Activated CD8-positive, alpha-beta memory T cell treated with anti-CD3 and anti-CD28 coated beads, Interleukin-2, amount 10 ng/mL, durations not matched to agents 7 days and 5 days (primary cell): ENCODE results near the gene DCAF11. TPM values are rescaled to one million over a fixed set of nuclear protein-coding genes. Genes with fewer than 3 reads are reported as not detected.
A peak's percentile ranks its signal among the peaks of the same experiment; 100 is the strongest.

ENCODE experiments used
- ATAC-seq: fragments of 150-1000 bp; cut with Tn5 transposase; one replicate; pipeline ENCODE4 v1.10.0; 2021; ENCODE audit warnings: moderate library complexity
- CTCF ChIA-PET: fragments of 350-600 bp; sonication (Branson Sonifier 250); formaldehyde crosslinking; loops from one replicate; lab custom pipeline; 2021; ENCODE audit warnings: antibody characterized with exemption; lab: Charles Lee
- DNase-seq: peaks from one replicate; pipeline ENCODE4 v3.0.0-alpha.2; 2020
- H3K27ac Mint-ChIP-seq: one replicate; pipeline ENCODE4 v1.8.0; 2021; ENCODE audit warnings: mild to moderate bottlenecking, mixed read lengths
- H3K27me3 Mint-ChIP-seq: one replicate; pipeline ENCODE4 v1.8.0; 2021; ENCODE audit warnings: mixed read lengths
- H3K36me3 Mint-ChIP-seq: one replicate; pipeline ENCODE4 v1.8.0; 2021; ENCODE audit warnings: mild to moderate bottlenecking, mixed read lengths
- H3K4me1 Mint-ChIP-seq: one replicate; pipeline ENCODE4 v1.8.0; 2021; ENCODE audit warnings: mixed read lengths
- H3K4me3 Mint-ChIP-seq: one replicate; pipeline ENCODE4 v1.8.0; 2021; ENCODE audit warnings: mild to moderate bottlenecking, moderate library complexity, mixed read lengths
- H3K9me3 Mint-ChIP-seq: one replicate; pipeline ENCODE4 v1.8.0; 2022; ENCODE audit warnings: low read depth, mixed read lengths
- total RNA-seq, 2 experiments: library from RNA; stranded (reverse); gene quantifications; one replicate each; pipeline ENCODE4 v1.2.3, GENCODE V29; 2021

The DCAF11 gene
- total RNA-seq, 2 experiments from 2014 or later, result 86.3 to 94.4 TPM

DNA sequence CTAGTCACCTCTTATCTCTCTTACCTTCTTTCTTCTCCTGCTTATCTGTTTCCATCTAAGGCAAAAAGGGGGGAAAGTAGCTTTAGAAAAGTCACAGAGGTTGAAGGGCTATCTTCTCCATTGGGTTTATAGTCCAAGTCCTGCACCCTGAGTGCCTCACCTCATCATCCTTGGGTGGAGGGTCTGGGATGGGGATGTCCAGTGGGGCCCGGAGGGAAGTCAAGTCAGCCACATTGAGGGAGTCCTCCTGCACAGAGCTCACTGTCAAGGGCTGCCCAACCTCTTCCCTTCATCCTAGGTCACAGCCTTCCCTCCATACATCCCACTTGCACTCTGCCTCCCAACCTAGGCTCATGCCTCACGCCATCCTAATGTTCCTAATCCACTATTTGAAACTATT lies 30.6 kb downstream of the DCAF11 start:
- Mint-ChIP-seq H3K36me3 (peaks cover 70% of the 10 kb centered on the region), H3K9me3 (no peaks in the 10 kb centered on the region), H3K4me3 (peak overlapping the region; percentile 94), H3K27me3 (no peaks in the 10 kb centered on the region), H3K4me1 (peaks cover 63% of the 10 kb centered on the region), H3K27ac (peak overlapping the region; percentile 99)
- ATAC-seq (no peak), DNase-seq (no peak)
- CTCF ChIA-PET, result interaction anchor here (0.5 to 7.4 kb wide), 4 partner anchors 8 to 166 kb away, joined by 3 to 99 read pairs (median 18); partner anchors contain the start of genes IRF9, LTB4R and PSME1

DNA sequence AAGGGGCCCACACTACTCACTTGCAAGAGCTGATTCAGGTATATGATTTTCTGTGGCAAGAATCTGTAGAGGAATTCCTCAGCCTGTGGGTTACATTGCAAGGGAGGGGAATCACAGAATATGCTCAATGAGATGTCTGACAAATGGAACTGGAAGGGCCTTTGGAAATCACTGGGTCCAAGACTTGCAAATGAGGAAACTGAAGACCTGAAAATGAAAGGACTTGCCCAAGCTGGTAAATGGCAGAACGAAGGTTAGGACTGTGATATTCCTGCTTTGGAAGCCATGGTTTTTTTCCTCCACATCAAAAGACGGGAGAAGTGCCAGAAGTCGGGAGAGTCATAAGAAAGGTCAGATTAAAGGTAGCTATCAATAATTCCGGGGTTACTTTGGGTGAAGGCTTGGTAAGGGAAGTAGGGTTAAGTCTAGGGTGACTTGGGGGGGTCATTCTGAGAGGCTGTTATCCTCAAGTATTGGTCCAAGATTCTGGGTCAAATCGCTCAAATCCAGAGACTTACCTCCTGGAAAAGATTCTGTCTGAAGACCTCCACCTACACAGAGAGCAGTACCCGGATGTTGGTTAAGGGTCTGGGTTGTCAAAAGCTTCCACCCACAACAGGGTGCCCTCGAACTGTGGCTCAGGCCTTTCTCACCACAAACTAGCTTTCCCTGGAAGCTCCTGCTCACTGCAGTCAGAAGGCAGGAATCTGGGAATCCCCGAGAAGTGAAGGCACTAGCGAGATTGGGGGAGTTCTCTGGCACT lies 31.3 kb downstream of the DCAF11 start:
- H3K36me3 Mint-ChIP-seq, result peaks cover 70% of the 10 kb centered on the region

DNA sequence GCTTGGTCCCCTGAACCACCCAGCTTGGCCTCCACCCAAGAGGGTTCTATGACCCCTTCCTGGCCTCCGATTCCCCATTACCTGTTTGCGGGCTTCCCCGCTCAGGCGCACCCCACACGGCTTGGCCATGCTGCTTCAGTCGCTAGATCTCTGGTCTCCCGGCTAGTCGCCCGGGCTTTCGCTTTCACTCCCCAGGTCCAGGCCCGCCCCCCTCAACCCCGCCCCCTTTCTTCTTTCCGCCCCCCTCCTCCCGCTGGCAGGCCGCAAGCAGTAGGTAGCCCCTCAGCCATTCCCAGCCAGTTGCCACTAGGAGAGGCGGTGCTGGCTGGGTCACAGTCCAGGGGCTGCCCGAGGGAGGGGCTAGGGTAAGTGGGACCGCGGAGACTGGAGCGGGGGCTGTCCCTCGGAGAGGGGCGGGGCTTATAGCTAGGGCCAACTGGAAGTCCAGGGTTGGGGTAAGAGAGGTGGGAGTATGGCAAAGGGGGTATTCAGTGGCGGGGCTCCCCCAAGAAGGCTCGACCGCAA lies 31.9 kb downstream of the DCAF11 start, which contains the start of gene PSME2:
PSME2 (minus strand) TSS at position 158 of the 525 bp plus-strand sequence; CDS start at position 129, 29 bp downstream.
- CTCF ChIA-PET, result interaction anchor here (1.2 to 7.4 kb wide), 10 partner anchors 10 to 164 kb away, joined by 3 to 99 read pairs (median 6); partner anchors contain the start of genes DCAF11, IRF9, LTB4R and NRL
- H3K4me3 Mint-ChIP-seq, result peak within 1 kb of the TSS; percentile 94
- ATAC-seq (peak; percentile 71), DNase-seq (peak; percentile 97)
- peak within 1 kb of the TSS; percentile 99 for H3K27ac Mint-ChIP-seq
- no peaks in the 10 kb centered on the region for H3K27me3 Mint-ChIP-seq
- no peaks in the 10 kb centered on the region for H3K9me3 Mint-ChIP-seq
- H3K4me1 Mint-ChIP-seq, result peaks cover 72% of the 10 kb centered on the region
- peaks cover 74% of the 10 kb centered on the region for H3K36me3 Mint-ChIP-seq

More for the DNA sequence above, 31.3 kb downstream of the DCAF11 start:
- ATAC-seq (no peak), DNase-seq (no peak)
- Mint-ChIP-seq H3K4me3 (peak overlapping the region; percentile 94), H3K27me3 (no peaks in the 10 kb centered on the region), H3K27ac (peak overlapping the region; percentile 99), H3K9me3 (no peaks in the 10 kb centered on the region), H3K4me1 (peaks cover 69% of the 10 kb centered on the region)
- CTCF ChIA-PET, result interaction anchor here (0.5 to 7.4 kb wide), 10 partner anchors 9 to 165 kb away, joined by 3 to 99 read pairs (median 5); partner anchors contain the start of genes IRF9, LTB4R, PSME1 and TINF2

DNA sequence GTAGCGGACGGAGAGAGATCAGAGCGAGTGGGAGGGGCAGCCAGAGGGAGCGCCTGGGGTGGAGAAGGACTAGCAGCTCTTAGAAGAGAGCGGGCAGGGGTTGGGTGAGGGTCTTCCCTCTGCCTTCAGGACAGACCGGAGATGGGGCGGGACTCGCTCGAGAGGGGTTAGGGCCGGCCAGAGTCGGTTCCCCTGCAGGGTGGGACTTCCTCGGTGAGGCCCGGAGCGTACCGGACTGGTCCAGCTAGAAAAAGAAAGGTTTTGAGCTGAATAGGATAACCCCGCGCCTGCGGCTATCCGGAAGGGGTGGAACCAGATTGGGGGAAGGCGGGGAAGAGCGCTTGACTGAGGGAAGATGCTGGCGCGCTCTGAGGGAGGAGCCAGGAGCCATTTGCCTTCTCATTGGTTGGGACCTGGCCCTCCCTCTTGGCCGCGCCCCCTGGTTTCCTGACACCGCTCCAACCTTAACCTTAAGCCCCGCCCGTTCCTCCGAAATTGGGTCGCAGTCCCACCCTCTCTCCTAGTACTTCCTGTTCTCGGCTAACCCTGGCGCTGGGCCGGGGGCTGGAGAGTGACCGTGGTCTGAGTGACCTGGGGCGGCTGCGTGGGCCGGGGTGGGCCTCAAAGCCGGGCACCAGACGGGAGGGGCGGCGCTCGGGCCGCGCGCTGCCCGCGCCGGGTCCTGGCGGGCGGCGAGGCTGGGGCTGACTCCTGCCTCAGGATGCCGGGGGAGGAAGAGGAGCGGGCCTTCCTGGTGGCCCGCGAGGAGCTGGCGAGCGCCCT lies 32.6 kb downstream of the DCAF11 start, which contains the start of gene RNF31:
RNF31 (plus strand) TSS at position 521 of the 783 bp plus-strand sequence; CDS start at position 722, 201 bp downstream.
- peak within 1 kb of the TSS; percentile 94 for H3K4me3 Mint-ChIP-seq
- peaks cover 67% of the 10 kb centered on the region for H3K4me1 Mint-ChIP-seq
- peaks cover 75% of the 10 kb centered on the region for H3K36me3 Mint-ChIP-seq
- DNase-seq, result peak; percentile 99
- CTCF ChIA-PET, result interaction anchor here (0.7 to 7.4 kb wide), 11 partner anchors 9 to 95 kb away, joined by 3 to 99 read pairs (median 5); partner anchors contain the start of genes DCAF11, IRF9, NRL and PSME1
- ATAC-seq, result peak; percentile 88
- H3K27me3 Mint-ChIP-seq, result no peaks in the 10 kb centered on the region
- peak within 1 kb of the TSS; percentile 99 for H3K27ac Mint-ChIP-seq
- H3K9me3 Mint-ChIP-seq, result no peaks in the 10 kb centered on the region

DNA sequence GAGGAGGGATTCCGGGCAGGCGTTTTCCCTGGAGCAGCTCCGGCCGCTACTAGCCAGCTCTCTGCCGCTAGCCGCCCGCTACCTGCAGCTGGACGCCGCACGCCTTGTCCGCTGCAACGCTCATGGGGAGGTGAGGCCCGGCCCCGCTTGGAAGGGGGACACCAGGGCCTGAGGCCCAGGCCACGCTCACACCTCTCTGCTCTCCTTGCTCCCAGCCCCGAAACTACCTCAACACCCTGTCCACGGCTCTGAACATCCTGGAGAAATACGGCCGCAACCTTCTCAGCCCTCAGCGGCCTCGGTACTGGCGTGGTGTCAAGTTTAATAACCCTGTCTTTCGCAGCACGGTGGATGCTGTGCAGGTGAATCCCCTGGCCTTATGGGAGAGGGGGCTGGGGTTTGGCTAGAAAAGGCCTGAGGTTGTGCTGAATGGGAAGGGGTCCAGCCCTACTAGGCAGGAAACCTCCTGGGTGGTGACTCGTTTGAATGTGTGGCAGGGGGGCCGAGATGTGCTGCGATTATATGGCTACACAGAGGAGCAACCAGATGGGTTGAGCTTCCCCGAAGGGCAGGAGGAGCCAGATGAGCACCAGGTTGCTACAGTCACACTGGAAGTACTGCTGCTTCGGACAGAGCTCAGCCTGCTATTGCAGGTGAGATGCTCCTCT lies 33.3 kb downstream of the DCAF11 start:
- Mint-ChIP-seq H3K27me3 (no peaks in the 10 kb centered on the region), H3K4me3 (peak overlapping the region; percentile 94), H3K36me3 (peaks cover 75% of the 10 kb centered on the region), H3K4me1 (peaks cover 62% of the 10 kb centered on the region), H3K27ac (peak overlapping the region; percentile 86), H3K9me3 (no peaks in the 10 kb centered on the region)
- DNase-seq, result no peak
- CTCF ChIA-PET, result interaction anchor here (0.7 to 7.4 kb wide), 8 partner anchors 8 to 57 kb away, joined by 3 to 99 read pairs (median 6); partner anchors contain the start of genes DCAF11, IRF9, NRL and PSME1
- ATAC-seq, result no peak

DNA sequence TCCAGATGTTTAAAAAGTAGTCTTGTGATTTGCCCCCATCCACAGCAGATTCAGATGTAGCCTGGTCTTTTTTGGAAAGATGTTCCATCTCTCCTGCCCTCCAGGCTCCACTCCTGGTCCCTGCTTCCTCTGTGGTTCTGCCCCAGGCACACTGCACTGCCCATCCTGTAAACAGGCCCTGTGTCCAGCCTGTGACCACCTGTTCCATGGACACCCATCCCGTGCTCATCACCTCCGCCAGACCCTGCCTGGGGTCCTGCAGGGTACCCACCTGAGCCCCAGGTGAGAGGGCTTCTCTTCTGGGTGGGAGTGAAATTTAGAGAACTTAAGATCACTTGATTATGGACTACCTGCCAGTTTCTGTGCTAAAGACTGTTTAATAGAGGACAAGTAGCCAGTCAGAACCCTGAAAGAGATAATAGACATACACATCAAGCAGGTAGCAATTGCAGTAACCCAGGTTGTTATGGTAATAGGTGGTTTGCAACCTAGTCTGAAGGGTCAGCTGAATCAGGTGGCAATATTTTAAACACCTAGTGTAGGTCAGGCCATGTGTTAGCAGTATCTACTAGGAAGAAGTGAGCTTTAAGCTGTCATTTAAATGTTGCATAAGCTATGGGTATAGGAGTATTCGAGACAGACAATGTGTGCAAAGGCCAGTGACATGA lies 34.9 kb downstream of the DCAF11 start:
- peak overlapping the region; percentile 3 for H3K4me3 Mint-ChIP-seq
- CTCF ChIA-PET, result interaction anchor here (1.3 to 7.4 kb wide), 4 partner anchors 8 to 41 kb away, joined by 3 to 99 read pairs (median 20); partner anchors contain the start of genes EMC9, IRF9 and PSME1
- no peak for ATAC-seq
- H3K36me3 Mint-ChIP-seq, result peaks cover 67% of the 10 kb centered on the region
- peak overlapping the region; percentile 15 for H3K27ac Mint-ChIP-seq
- H3K27me3 Mint-ChIP-seq, result no peaks in the 10 kb centered on the region
- no peak for DNase-seq
- H3K9me3 Mint-ChIP-seq, result no peaks in the 10 kb centered on the region
- H3K4me1 Mint-ChIP-seq, result peaks cover 47% of the 10 kb centered on the region

DNA sequence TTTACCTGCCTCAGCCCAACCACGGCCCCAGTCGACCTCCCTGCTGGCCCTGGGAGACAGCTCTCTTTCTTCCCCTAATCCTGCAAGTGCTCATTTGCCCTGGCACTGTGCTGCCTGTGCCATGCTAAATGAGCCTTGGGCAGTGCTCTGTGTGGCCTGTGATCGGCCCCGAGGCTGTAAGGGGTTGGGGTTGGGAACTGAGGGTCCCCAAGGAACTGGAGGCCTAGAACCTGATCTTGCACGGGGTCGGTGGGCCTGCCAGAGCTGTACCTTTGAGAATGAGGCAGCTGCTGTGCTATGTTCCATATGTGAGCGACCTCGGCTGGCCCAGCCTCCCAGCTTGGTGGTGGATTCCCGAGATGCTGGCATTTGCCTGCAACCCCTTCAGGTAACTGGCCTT lies 35.5 kb downstream of the DCAF11 start:
- ATAC-seq (no peak), DNase-seq (no peak)
- Mint-ChIP-seq H3K36me3 (peaks cover 68% of the 10 kb centered on the region), H3K4me1 (peaks cover 43% of the 10 kb centered on the region), H3K4me3 (no peak overlapping the region), H3K9me3 (no peaks in the 10 kb centered on the region), H3K27me3 (no peaks in the 10 kb centered on the region), H3K27ac (no peak overlapping the region)
- CTCF ChIA-PET, result interaction anchor here (2.0 to 7.4 kb wide), 2 partner anchors 9 to 11 kb away, joined by 7 to 99 read pairs; partner anchors contain the start of genes EMC9 and IRF9

DNA sequence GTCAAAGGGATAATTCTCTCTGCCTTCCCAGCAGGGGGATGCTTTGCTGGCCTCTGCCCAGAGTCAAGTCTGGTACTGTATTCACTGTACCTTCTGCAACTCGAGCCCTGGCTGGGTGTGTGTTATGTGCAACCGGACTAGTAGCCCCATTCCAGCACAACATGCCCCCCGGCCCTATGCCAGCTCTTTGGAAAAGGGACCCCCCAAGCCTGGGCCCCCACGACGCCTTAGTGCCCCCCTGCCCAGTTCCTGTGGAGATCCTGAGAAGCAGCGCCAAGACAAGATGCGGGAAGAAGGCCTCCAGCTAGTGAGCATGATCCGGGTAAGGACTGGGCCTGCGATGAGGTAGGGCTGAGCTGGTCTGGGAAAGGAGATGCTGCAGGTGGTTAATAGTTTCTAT lies 36.0 kb downstream of the DCAF11 start:
- no peaks in the 10 kb centered on the region for H3K27me3 Mint-ChIP-seq
- CTCF ChIA-PET, result interaction anchor here (2.0 to 7.4 kb wide), 2 partner anchors 9 to 10 kb away, joined by 7 to 99 read pairs; partner anchors contain the start of genes EMC9 and IRF9
- H3K27ac Mint-ChIP-seq, result no peak overlapping the region
- ATAC-seq, result no peak
- no peaks in the 10 kb centered on the region for H3K9me3 Mint-ChIP-seq
- H3K4me1 Mint-ChIP-seq, result peaks cover 37% of the 10 kb centered on the region
- H3K4me3 Mint-ChIP-seq, result no peak overlapping the region
- peaks cover 67% of the 10 kb centered on the region for H3K36me3 Mint-ChIP-seq
- no peak for DNase-seq

DNA sequence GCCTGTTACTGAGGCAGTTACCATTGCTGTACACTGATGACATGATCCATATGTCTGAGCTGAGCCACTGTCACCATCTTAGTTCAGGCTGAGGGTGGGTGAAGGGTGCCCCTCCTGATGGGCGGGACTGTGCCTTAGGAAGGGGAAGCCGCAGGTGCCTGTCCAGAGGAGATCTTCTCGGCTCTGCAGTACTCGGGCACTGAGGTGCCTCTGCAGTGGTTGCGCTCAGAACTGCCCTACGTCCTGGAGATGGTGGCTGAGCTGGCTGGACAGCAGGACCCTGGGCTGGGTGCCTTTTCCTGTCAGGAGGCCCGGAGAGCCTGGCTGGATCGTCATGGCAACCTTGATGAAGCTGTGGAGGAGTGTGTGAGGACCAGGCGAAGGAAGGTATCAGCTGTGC lies 36.4 kb downstream of the DCAF11 start:
- Mint-ChIP-seq H3K9me3 (no peaks in the 10 kb centered on the region), H3K27me3 (no peaks in the 10 kb centered on the region), H3K27ac (no peak overlapping the region), H3K4me3 (no peak overlapping the region), H3K4me1 (peaks cover 33% of the 10 kb centered on the region), H3K36me3 (peaks cover 67% of the 10 kb centered on the region)
- CTCF ChIA-PET, result interaction anchor here (2.0 to 7.4 kb wide), 2 partner anchors 10 kb away, joined by 7 to 99 read pairs; partner anchors contain the start of genes EMC9 and IRF9
- ATAC-seq (no peak), DNase-seq (no peak)

DNA sequence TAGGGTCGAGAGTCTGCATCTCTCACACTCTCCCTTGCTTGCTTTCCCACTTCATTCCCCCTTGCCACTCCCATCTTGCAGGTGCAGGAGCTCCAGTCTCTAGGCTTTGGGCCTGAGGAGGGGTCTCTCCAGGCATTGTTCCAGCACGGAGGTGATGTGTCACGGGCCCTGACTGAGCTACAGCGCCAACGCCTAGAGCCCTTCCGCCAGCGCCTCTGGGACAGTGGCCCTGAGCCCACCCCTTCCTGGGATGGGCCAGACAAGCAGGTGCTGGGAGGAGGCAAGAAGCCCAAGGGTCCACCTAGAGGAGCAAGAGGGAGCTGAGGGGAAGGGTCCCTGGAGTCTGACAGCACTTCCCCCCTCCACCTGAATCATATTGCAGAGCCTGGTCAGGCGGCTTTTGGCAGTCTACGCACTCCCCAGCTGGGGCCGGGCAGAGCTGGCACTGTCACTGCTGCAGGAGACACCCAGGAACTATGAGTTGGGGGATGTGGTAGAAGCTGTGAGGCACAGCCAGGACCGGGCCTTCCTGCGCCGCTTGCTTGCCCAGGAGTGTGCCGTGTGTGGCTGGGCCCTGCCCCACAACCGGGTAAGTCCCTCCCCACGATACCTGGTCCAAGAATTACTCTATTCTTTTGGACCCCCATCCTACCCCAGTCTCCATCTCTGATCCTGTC lies 37.0 kb downstream of the DCAF11 start:
- peaks cover 66% of the 10 kb centered on the region for H3K36me3 Mint-ChIP-seq
- H3K27ac Mint-ChIP-seq, result no peak overlapping the region
- CTCF ChIA-PET, result interaction anchor here (1.0 to 7.4 kb wide), 3 partner anchors 10 to 15 kb away, joined by 3 to 99 read pairs (median 7); partner anchors contain the start of genes EMC9, IRF9 and PSME1
- H3K4me1 Mint-ChIP-seq, result peaks cover 33% of the 10 kb centered on the region
- no peaks in the 10 kb centered on the region for H3K27me3 Mint-ChIP-seq
- ATAC-seq (no peak), DNase-seq (no peak)
- no peaks in the 10 kb centered on the region for H3K9me3 Mint-ChIP-seq
- no peak overlapping the region for H3K4me3 Mint-ChIP-seq

DNA sequence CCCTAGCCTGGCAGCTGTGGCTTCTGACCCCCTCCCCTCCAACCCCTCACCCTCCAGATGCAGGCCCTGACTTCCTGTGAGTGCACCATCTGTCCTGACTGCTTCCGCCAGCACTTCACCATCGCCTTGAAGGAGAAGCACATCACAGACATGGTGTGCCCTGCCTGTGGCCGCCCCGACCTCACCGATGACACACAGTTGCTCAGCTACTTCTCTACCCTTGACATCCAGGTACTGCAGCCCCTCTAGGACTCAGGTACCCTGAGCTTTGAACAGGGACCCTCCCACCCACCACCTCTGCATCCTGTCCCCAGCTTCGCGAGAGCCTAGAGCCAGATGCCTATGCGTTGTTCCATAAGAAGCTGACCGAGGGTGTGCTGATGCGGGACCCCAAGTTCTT lies 40.5 kb downstream of the DCAF11 start:
- Mint-ChIP-seq H3K4me3 (no peak overlapping the region), H3K27me3 (no peaks in the 10 kb centered on the region), H3K36me3 (peaks cover 65% of the 10 kb centered on the region), H3K9me3 (no peaks in the 10 kb centered on the region), H3K4me1 (peaks cover 16% of the 10 kb centered on the region), H3K27ac (no peak overlapping the region)
- CTCF ChIA-PET, result interaction anchor here (1.1 kb wide), 1 partner anchor 14 kb away, joined by 3 read pairs; the partner anchor contains the start of gene EMC9
- ATAC-seq (no peak), DNase-seq (no peak)
